ENCODE measurements around the gene TBC1D1.
A peak's percentile ranks its signal among the peaks of the same experiment; 100 is the strongest.

TBC1D1 gene, protein sequence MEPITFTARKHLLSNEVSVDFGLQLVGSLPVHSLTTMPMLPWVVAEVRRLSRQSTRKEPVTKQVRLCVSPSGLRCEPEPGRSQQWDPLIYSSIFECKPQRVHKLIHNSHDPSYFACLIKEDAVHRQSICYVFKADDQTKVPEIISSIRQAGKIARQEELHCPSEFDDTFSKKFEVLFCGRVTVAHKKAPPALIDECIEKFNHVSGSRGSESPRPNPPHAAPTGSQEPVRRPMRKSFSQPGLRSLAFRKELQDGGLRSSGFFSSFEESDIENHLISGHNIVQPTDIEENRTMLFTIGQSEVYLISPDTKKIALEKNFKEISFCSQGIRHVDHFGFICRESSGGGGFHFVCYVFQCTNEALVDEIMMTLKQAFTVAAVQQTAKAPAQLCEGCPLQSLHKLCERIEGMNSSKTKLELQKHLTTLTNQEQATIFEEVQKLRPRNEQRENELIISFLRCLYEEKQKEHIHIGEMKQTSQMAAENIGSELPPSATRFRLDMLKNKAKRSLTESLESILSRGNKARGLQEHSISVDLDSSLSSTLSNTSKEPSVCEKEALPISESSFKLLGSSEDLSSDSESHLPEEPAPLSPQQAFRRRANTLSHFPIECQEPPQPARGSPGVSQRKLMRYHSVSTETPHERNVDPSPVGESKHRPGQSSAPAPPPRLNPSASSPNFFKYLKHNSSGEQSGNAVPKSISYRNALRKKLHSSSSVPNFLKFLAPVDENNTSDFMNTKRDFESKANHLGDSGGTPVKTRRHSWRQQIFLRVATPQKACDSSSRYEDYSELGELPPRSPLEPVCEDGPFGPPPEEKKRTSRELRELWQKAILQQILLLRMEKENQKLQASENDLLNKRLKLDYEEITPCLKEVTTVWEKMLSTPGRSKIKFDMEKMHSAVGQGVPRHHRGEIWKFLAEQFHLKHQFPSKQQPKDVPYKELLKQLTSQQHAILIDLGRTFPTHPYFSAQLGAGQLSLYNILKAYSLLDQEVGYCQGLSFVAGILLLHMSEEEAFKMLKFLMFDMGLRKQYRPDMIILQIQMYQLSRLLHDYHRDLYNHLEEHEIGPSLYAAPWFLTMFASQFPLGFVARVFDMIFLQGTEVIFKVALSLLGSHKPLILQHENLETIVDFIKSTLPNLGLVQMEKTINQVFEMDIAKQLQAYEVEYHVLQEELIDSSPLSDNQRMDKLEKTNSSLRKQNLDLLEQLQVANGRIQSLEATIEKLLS (N-terminal part only)

DNA sequence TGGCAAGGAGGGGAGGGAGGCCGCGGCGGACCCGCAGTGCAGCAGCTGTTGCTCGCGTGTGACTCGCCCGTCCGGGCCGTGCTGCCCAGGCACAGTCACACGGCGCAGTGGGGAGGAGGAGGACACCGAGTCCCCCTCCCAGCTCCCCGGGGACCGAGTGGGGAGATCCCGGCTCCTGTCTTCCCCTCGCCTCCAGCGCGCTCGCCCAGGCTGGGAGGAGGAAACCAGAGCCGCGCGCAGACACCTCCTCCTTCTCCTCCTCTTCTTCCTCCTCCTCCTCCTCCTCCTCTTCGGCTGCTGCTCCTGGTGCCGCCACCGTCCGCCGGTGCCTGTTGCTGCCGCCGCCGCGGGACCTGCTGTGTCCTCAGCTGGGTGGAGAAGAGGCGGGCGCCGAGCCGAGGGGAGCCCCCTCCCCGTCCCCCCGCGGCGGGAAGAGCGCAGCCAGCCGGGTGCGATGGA lies at the start of gene TBC1D1:
TBC1D1 (plus strand) TSS at position 284 of the 459 bp plus-strand sequence. CDS start 11,012 bp downstream, outside the sequence.
- peak in 1 of 2 donors; percentile 21 for DNase-seq (ENCODE audit: low read depth in 2 of 2)

DNA sequence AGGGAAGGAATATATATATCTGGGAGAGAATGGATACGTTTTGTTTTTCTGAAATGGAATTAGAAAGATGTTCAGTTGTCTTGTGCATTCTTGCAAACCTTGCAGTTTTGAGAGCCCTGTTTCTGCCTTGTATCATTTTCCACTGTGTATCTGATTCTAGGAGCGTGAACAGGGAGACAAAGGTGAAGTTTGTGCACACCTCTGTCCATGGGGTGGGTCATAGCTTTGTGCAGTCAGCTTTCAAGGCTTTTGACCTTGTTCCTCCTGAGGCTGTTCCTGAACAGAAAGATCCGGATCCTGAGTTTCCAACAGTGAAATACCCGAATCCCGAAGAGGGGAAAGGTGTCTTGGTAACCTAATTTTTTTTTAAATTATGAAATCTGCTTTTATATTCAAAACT lies 46.7 kb upstream of the TBC1D1 start:
- DNase-seq (ENCODE audit: low read depth in 2 of 2) = no peak

DNA sequence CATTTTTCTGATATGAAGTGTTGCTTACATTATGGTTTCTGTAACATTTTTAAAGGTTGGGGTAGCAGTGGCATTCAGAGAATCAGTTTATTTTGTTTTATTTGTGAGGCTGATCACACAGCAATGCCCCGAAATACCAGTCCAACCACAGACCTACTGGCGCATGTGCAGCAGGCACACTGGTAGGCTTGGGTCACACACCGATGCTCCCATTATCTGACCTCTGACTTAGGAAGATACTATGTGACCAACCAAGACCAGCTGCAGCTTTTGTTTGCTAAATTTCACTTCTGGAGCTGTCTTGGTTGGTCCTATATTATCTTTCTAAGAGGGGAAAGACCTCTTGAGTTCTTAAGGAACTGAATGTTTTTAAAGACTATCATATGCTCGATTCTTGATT lies 45.7 kb upstream of the TBC1D1 start:
- no peak for DNase-seq (ENCODE audit: low read depth in 2 of 2)

DNA sequence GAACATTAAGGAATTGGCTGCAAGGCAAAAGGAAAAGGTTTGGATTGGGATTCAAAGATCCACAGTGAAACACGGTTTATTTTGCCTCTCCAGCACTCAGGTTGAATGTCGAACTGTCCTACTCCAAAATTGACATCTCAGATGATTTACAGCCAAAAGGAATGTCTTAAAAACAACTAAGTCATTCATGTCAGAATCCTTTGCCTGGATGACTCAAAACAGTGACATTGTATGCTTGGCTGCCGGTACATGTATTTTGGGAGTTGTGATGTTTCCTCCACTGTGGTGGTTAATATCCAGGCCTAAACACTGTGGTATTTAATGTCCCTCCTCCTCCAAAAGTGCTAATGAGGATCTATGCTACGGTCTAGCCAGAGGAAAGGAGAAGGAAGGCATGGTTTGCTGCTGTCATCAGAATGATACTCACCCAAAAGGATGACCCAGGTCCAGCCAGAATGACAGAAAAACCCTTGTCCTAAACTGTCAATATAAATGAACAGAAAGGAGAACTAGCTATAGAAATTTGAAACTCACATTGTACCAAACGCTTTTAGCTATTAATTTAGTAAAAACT lies 43.5 kb upstream of the TBC1D1 start:
- no peak for DNase-seq (ENCODE audit: low read depth in 2 of 2)

DNA sequence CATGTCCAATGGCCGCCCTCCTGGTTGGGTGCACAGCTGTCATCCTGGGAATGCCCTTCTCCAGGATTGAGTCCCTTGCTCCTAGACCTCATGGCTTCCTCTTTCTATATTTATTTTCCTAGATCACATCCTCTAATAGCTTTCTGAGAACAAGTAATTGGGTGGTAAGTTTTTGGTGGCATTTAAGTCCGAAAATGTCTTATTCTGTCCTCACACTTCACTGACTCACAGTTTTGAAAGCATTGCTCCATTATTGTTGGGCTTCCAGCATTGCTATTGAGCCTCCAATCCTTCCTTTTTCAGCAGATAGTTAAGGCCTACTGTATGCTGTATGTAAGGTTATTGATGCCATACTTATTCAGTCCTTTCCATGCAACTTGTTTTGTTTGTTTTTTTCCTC lies 38.5 kb upstream of the TBC1D1 start:
- DNase-seq (ENCODE audit: low read depth in 2 of 2) = no peak

DNA sequence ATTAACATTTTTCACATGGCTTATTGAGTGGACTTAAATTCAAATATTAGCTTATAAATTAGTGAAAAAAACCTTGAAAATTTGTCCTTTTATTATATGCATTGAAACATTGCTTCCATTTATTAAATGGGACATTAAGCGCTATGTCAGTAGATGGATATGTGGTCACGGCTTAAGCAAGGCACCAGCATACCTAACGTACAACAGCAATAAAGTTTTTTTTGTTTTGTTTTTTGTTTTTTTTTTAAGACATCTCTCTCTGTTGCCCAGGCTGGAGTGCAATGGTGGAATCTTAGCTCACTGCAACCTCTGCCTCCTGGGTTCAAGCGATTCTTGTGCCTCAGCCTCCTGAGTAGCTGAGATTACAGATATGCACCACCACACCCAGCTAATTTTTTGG lies 32.8 kb upstream of the TBC1D1 start:
- DNase-seq (ENCODE audit: low read depth in 2 of 2) = no peak

DNA sequence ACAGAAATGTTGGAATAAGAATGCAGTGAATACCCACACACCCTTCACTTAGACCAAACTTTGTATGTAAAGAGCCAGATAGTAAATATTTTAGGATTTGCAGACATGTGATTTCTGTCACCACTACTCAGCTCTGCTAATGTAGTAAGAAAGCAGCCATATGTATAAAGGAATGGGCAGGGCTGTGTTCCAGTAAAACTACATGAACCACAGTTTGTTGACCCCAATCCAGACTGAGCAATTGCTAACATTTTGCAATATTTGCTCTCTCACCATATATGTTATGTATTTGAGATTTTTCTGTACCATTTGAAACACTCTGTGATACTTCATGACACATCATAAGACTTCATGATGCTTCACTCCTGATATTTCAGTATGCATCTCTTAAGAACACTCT lies 32.0 kb upstream of the TBC1D1 start:
- DNase-seq (ENCODE audit: low read depth in 2 of 2) = no peak

DNA sequence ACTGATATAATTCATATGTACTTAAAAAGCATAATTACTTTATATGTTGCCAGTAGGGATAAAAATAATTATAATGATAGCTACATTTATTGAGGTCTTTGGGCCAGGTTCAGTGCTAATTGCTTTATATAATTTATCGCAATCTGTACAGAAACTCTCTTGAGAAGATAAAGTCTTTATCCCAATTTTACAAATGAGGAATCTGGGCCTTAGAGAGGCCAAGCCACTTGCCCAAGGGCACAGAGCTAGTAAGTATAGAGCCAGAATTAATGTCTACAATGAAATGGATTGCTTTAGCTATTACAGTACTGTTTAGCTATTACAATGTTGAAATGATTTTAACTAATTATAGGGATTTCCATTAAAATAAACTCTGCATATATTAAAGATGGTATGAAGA lies 30.6 kb upstream of the TBC1D1 start:
- DNase-seq (ENCODE audit: low read depth in 2 of 2) = no peak

DNA sequence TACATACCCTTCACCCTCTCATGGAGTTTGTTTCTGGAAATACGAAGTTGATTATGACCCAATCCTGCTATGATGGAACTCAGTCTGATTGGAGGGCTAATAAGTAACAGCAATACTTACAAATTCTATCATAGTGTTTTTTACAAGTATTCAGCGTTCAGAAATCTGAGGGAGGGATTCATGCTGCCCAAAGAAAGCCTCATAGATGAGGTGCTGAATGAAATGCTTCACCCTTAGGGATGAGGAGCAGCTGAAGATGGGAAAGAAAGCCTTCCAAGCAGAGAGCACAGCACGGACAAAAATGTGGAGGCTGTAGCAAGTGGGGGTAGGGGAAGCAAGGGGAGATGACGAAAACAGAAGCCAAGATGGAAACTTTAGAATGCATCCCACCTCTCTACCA lies 27.9 kb upstream of the TBC1D1 start:
- no peak for DNase-seq (ENCODE audit: low read depth in 2 of 2)

DNA sequence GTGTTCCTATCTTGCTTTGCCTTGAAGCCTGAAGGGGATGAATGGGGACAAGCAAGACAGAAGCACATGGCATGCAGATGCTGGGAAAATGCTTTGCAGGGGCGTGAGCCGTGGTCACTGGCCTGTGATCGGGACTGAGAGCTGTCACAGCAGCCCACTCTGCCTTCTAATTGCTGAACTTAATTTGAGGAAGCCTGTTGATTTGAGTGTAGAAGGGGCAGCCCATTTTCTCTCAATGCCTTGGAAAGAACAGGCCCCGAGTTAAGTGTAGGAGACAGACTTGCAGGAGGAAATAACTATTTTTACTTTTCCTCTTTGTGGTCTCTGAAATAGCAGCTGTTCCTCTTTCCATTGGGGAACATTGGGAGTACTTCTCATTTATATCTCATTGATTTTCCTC lies 26.1 kb upstream of the TBC1D1 start:
- no peak for DNase-seq (ENCODE audit: low read depth in 2 of 2)

DNA sequence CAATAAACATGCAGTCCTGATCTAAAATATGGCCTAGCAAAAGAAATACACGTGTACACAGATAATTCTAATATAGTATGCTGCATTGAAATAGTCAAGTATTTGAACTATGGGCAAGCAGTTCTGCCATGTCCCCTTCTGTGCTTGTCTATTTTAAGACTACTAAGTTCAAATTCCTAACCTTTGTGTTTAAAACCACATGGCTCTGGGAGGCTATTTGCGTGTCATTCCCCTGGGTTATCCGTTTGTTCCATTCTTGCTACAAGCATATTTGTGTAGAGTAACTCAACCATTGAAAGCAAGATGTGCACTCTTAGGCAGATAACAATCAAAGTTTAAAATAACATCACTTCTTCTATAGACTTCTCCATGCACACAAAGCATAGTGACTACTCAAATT lies 25.4 kb upstream of the TBC1D1 start:
- DNase-seq (ENCODE audit: low read depth in 2 of 2) = no peak

DNA sequence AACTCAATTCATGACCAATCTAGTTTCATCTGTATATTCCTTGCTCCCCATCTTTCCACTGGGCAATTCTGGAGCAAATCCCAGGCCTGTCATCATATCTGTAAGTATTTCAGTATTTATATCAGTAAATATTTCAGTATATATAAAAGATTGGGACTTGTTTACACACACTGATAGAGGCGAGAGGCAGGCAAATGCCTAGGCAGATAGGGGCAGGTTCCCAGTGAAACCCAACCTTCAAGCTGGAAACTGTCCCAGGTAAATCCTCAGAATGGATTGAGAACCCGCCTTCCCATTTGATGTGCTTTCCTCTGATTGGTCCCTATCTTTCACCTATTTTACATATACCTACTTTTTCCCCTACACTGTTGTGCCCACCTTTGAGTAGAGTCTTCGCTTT lies 23.8 kb upstream of the TBC1D1 start:
- DNase-seq (ENCODE audit: low read depth in 2 of 2) = no peak

DNA sequence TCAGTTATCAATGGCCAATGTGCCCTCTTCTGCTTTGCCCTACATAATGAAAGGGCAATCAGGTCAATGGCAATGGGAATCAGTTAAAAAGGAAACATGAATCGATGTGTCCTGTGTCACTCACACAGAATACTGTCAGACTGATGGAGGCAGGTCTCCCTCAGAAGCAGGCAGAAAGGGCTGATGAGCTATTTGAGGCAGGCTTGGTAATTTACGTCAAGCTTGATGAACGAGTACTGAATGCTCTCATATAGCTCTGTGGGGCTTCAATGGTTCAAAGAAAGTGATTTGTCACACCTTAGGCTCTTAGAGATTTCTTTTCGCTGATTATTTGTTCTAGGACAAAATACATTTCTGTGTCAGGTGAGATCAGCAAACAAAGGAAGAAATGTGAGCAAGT lies 22.6 kb upstream of the TBC1D1 start:
- no peak for DNase-seq (ENCODE audit: low read depth in 2 of 2)

DNA sequence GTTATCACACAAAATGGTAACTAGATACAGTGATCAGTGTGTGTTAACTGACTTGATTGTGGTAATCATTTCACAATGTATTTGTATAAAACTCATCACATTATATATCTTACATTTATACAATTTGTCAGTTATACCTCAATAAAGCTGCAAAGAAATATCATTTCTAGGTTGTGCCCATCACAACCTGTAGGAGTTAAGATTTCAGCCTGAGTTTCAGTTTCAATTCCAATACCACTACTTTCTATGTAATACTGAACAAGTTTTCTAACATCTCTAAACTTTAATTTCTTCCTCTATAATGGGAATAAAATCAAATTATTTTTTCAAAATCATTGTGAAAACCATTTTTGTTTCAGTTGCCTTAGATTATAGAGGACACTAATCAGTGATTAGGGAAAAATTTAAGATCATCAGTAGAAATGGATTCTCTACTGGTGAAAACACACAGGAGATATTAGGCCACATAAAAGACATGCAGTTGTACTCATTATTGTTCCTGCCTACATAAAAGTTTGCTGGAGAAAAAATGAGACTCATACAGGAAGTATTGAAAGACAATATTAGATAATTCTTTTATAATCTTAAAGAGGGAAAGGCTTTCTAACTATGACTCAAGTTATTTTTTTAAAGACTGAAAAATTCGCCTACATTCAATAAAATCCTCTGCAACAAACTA lies 18.4 kb upstream of the TBC1D1 start:
- no peak for DNase-seq (ENCODE audit: low read depth in 2 of 2)

DNA sequence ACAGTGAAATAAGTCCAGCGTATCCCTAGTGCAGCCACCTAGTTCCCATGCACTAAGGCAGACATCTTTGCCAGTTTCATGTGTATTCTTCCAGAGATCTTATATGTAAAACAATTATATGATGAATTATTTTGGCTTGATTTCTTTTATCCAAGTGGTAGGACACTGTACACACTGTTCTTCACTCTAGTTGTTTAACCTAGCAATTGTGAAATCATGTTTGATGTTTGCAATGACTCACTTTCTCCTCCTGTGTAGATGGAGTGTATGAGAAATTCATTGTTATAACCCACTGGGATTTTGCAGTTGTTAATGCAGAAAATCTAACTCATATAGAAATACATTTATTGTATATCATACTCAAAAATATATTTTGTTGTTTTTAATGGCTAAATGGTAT lies 17.5 kb upstream of the TBC1D1 start:
- no peak for DNase-seq (ENCODE audit: low read depth in 2 of 2)

DNA sequence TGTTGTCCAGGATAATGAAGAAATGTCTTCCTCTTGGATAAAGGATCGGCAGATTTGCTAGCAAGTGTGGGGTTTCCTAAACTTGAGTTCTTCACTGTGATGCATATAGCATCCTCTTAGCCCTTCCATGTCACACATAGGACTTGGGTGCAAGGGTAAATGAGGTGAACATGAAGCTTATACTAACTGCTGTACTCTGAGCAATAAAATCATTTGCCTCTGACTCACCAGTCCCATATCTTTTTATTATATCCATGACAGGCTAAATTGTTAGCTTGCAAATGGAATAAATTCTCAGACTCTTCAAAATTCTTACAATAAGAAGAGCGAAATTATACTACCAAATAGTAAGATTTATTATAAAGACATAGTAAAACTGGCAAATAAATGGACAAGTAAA lies 14.7 kb upstream of the TBC1D1 start:
- DNase-seq (ENCODE audit: low read depth in 2 of 2) = no peak

DNA sequence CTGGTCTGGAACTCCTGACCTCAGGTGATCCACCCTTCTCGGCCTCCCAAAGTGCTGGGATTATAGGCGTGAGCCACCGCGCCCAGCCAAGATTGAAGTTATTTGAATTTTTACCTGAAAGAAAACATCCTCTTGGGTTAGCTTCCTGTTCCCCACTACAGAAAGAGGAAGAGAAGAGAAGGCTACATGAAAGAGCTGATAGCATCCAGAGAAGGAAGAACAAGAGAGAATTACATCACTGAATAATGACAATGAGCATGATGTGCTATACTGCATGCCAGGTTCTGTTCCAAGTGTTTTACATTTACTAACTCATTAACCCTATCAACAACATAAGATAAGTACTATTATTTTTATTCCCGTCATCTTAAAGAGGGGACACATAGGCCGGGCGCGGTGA lies 11.5 kb upstream of the TBC1D1 start:
- no peak for DNase-seq (ENCODE audit: low read depth in 2 of 2)

DNA sequence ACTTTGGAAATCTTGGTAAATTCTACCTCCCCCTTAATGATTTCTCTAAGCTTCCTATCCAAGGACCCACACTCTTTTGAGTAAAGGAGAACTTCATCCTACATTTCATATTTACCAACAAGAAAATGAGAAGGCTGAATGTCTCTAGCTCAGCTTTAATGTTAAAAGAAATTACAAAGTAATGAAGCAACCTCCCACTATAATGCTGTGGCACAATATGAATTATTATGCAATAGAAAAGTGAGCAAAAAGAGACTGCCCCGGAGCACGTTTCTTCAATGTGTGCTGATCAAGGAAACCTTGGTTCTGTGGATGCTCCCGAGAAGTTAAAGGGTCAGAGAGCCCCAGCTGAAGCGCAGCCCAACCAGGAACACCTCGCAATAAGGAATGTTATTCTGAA lies 9.1 kb upstream of the TBC1D1 start:
- no peak for DNase-seq (ENCODE audit: low read depth in 2 of 2)

DNA sequence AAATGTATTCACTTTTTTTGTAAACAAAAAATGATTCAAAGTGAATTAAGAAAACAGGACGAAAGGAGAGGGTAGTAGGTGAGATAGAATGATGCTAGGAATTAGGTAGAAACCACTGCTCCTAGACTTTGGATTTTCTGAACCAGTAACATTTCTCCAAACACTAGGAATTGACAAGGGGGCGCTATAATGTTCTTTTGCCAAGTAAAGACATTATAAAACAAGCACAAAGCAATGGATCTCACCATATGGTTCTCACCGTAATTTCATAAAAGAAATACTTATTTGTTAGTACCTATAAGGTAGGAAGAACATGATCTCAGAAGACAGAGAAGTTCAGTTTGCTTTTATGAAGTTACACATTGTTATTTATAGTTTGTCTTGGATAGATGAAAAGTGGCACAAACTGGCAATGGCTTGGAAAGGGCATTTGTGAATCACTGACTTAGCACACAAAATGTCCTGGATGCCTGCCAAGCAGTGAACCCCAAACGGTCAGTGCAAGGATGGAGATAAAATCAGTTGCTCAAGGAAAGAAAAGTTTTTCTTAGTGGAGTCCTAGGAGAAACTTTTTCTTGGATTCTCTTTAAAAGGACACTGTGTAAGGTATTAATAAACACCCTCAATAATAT lies 8.1 kb upstream of the TBC1D1 start:
- DNase-seq (ENCODE audit: low read depth in 2 of 2) = no peak

DNA sequence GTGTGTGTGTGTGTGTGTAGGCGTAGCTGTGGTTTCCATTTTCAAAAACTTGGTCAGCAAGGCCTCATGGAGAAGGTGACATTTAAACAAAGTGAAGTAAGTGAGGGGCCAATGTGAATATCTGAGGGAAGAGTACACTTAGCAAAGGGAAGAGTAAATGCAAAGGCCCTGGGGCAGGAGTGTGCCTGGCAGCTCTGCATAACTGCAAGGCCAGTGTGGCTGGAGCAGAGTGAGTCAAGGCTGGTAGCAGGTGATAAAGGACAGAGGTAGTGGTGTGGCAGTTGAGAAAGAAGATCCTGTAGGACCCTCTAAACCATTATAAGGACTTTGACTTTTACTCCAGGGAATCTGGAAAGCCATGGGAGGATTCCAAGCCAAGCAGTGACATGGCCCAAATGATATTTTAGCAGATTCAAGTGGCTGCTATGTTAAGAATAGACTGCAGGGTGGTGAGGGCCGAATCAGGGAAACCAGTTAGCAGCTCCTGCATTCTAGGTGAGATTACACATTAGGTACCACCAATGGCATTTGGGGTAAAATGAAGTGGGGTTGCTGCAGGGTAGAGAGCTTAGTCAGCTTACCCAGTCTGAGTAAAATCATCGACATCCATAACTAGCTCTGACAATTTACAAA lies 5.9 kb upstream of the TBC1D1 start:
- DNase-seq (ENCODE audit: low read depth in 2 of 2) = no peak
